ENCODE measurements around the gene MAP3K14.

DNA sequence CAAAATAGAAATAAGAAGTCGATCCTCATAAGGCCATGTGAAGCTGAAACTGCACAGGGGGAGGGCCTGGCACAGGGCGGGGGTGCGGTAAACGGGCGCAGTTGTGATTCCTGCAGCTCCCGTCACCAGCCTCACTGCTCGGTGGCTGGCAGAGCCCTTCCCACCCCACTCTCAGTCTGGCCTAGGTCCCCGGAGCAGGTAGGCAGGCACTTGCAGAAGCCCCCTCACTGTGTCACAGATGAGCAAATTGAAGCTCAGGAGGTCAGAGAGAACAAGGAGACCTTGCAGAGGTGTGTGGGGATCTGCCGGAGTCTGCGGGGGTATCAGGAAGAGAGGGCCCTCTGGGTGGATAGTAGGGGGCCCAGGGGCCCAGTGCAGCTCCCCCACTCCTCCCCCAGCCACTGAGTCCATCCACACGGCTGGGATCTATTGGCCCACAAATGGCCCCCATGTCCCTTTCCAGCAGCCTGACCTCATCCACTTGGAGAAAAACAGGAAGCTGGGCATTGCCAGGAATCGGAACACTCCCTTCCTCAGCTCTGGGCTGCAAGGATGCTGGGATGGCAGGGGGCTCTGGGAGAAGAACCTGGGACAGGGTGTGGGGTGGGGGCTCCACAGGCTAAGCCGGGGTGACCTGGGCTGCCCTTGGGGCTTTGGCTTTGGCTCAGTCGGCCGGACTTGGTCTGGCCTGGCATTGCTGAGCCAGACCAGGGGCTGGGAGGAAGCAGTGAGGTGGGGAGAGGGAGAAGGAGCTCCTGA lies 21.4 kb upstream of the MAP3K14 start:
- TF ChIP-seq, protein P1, sequence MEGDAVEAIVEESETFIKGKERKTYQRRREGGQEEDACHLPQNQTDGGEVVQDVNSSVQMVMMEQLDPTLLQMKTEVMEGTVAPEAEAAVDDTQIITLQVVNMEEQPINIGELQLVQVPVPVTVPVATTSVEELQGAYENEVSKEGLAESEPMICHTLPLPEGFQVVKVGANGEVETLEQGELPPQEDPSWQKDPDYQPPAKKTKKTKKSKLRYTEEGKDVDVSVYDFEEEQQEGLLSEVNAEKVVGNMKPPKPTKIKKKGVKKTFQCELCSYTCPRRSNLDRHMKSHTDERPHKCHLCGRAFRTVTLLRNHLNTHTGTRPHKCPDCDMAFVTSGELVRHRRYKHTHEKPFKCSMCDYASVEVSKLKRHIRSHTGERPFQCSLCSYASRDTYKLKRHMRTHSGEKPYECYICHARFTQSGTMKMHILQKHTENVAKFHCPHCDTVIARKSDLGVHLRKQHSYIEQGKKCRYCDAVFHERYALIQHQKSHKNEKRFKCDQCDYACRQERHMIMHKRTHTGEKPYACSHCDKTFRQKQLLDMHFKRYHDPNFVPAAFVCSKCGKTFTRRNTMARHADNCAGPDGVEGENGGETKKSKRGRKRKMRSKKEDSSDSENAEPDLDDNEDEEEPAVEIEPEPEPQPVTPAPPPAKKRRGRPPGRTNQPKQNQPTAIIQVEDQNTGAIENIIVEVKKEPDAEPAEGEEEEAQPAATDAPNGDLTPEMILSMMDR (conservative IDR thresholded peaks at IDR 0.05; ENCODE audit: low read depth, low read length): no peak
- TF ChIP-seq EZH2 (IDR thresholded peaks at IDR 0.05; ENCODE audit: low read length, unreplicated experiment) (no peak), EZH2phosphoT487 (IDR thresholded peaks at IDR 0.05; ENCODE audit: borderline replicate concordance, low read length) (no peak)
